CD4-positive, alpha-beta T cell (primary cell): ENCODE measurements around the gene CSAD. TPM values are rescaled to one million over a fixed set of nuclear protein-coding genes. Genes with fewer than 3 reads are reported as not detected.

Experiments
- ATAC-seq: fragments of 200-7000 bp; cut with Tn5 transposase; one replicate; pipeline ENCODE4 v1.10.0; 2022; ENCODE audit warnings: mild to moderate bottlenecking; ENCODE audit not compliant: poor library complexity
- CTCF ChIA-PET: fragments of 350-600 bp; sonication (Branson Sonifier 250); formaldehyde crosslinking; loops from one replicate; lab custom pipeline; 2021; ENCODE audit warnings: antibody characterized with exemption, inconsistent platforms; lab: Charles Lee
- POLR2A ChIA-PET: fragments of 350-600 bp; sonication (Branson Sonifier 250); formaldehyde crosslinking; loops from one replicate; lab custom pipeline; 2021; ENCODE audit warnings: antibody characterized with exemption, inconsistent platforms; lab: Charles Lee
- DNase-seq, 14 experiments: peaks; one replicate each; pipeline ENCODE4 v3.0.0-alpha.2; 2013 to 2020; ENCODE audit warnings: mixed read lengths in 2 of 14
- H3K27ac ChIP-seq, 2 donors: one replicate each; pipeline versions ENCODE4 v1.5.1 to v1.7.0; 2013; ENCODE audit warnings: low read length in 2 of 2, low read depth in 1 of 2, mild to moderate bottlenecking in 1 of 2
- H3K27me3 ChIP-seq, 2 experiments: 1 replicate in 1 of 2; 2 replicates in 1 of 2; pipeline versions ENCODE4 v1.6.1 to v1.7.0; 2013; ENCODE audit warnings: low read length in 2 of 2, control low read depth in 1 of 2, mild to moderate bottlenecking in 1 of 2, moderate library complexity in 1 of 2; ENCODE audit not compliant: insufficient read depth in 2 of 2, control insufficient read depth in 1 of 2
- H3K36me3 ChIP-seq: one replicate; pipeline ENCODE4 v1.6.1; 2013; ENCODE audit warnings: low read length, control low read depth; ENCODE audit not compliant: insufficient read depth
- H3K4me1 ChIP-seq: one replicate; pipeline ENCODE4 v1.6.1; 2013; ENCODE audit warnings: low read length, control low read depth; ENCODE audit not compliant: insufficient read depth
- H3K4me3 ChIP-seq: one replicate; pipeline ENCODE4 v1.5.1; 2013; ENCODE audit warnings: mild to moderate bottlenecking, low read length, moderate library complexity
- H3K9me3 ChIP-seq, 2 experiments: 1 replicate in 1 of 2; 2 replicates in 1 of 2; pipeline versions ENCODE4 v1.6.1 to v1.7.0; 2013; ENCODE audit warnings: low read length in 2 of 2, mild to moderate bottlenecking in 2 of 2, control low read depth in 1 of 2, moderate library complexity in 1 of 2; ENCODE audit not compliant: control insufficient read depth in 1 of 2, insufficient read depth in 1 of 2
- H3K27ac Mint-ChIP-seq: one replicate; pipeline ENCODE4 v1.8.0; 2020; ENCODE audit warnings: mixed read lengths
- H3K27me3 Mint-ChIP-seq: one replicate; pipeline ENCODE4 v1.8.0; 2021; ENCODE audit warnings: mixed read lengths
- H3K36me3 Mint-ChIP-seq: one replicate; pipeline ENCODE4 v1.8.0; 2021; ENCODE audit warnings: low read depth, mixed read lengths
- H3K4me1 Mint-ChIP-seq: one replicate; pipeline ENCODE4 v1.8.0; 2021; ENCODE audit warnings: low read depth, mixed read lengths
- H3K4me3 Mint-ChIP-seq: one replicate; pipeline ENCODE4 v1.8.0; 2020; ENCODE audit warnings: mild to moderate bottlenecking, mixed read lengths
- H3K9me3 Mint-ChIP-seq: one replicate; pipeline ENCODE4 v1.8.0; 2020; ENCODE audit warnings: mixed read lengths
- intact Hi-C, 2 experiments: fragments of 100-400 bp; cut with DNase I in 1 of 2; cut with micrococcal nuclease in 1 of 2; formaldehyde crosslinking; loops; one replicate each; pipeline versions ENCODE4 v1.15.1 to v1.9.0; 2023 to 2025; cut with DNase I, micrococcal nuclease
- total RNA-seq, 174 experiments: library from RNA in 2 of 174; stranded (reverse) in 2 of 174; gene quantifications; one replicate each; pipeline ENCODE4 v1.2.3 and lab custom pipeline; 2021 to 2026
- TF ChIP-seq, protein P1 (sequence below): fragments of 200-600 bp; IDR thresholded peaks from one replicate; pipeline ENCODE4 v1.8.0; 2022; ENCODE audit warnings: antibody characterized with exemption, mild to moderate bottlenecking

CSAD gene
- total RNA-seq, 2 experiments from 2014 or later: 56.7 to 57.3 TPM

DNA sequence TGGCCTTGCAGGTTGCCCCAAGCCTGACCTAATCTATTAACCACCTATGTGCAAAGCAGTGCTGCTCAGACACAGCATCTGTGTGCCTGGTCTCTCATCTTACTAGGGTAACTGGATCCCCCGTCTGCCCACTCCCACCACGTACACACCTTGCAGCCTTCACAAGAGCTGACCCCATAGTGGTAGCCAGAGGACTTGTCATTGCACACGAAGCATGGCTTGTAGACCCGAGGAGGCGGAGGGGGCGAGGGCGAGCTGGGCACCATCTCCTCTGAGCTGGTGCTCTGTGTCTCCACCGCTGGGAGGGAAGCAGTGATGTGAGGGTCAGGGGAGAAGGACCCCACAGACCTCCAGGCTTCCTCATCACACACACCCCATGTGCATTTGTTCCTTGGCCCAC, 34.8 kb upstream of the CSAD start:
- CTCF ChIA-PET: interaction anchor here (8.3 kb wide), 1 partner anchor 36 kb away, joined by 68 read pairs; a partner anchor contains a TSS
- H3K9me3 Mint-ChIP-seq: no peaks in the 10 kb centered on the region
- POLR2A ChIA-PET: interaction anchor here (1.3 to 3.5 kb wide), 5 partner anchors 35 to 108 kb away, joined by 4 to 17 read pairs (median 9); partner anchors contain the start of genes AAAS, CSAD, ESPL1 and ZNF740
- H3K27ac Mint-ChIP-seq: peak overlapping the region; percentile 90
- ATAC-seq: no peak
- H3K4me3 ChIP-seq: no peak overlapping the region
- peaks cover 57% of the 10 kb centered on the region for H3K36me3 ChIP-seq
- H3K36me3 Mint-ChIP-seq: peaks cover 72% of the 10 kb centered on the region
- peak overlapping the region; percentile 100 for H3K4me3 Mint-ChIP-seq
- H3K4me1 Mint-ChIP-seq: peaks cover 74% of the 10 kb centered on the region
- H3K4me1 ChIP-seq: peaks cover 70% of the 10 kb centered on the region
- no peak for DNase-seq
- H3K9me3 ChIP-seq: no peaks in the 10 kb centered on the region
- intact Hi-C loops: no loop called here
- no peaks in the 10 kb centered on the region for H3K27me3 Mint-ChIP-seq
- no peaks in the 10 kb centered on the region for H3K27me3 ChIP-seq
- peak overlapping the region; percentile 29 to 31 for H3K27ac ChIP-seq
- TF ChIP-seq, protein P1, sequence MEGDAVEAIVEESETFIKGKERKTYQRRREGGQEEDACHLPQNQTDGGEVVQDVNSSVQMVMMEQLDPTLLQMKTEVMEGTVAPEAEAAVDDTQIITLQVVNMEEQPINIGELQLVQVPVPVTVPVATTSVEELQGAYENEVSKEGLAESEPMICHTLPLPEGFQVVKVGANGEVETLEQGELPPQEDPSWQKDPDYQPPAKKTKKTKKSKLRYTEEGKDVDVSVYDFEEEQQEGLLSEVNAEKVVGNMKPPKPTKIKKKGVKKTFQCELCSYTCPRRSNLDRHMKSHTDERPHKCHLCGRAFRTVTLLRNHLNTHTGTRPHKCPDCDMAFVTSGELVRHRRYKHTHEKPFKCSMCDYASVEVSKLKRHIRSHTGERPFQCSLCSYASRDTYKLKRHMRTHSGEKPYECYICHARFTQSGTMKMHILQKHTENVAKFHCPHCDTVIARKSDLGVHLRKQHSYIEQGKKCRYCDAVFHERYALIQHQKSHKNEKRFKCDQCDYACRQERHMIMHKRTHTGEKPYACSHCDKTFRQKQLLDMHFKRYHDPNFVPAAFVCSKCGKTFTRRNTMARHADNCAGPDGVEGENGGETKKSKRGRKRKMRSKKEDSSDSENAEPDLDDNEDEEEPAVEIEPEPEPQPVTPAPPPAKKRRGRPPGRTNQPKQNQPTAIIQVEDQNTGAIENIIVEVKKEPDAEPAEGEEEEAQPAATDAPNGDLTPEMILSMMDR: no peak

DNA sequence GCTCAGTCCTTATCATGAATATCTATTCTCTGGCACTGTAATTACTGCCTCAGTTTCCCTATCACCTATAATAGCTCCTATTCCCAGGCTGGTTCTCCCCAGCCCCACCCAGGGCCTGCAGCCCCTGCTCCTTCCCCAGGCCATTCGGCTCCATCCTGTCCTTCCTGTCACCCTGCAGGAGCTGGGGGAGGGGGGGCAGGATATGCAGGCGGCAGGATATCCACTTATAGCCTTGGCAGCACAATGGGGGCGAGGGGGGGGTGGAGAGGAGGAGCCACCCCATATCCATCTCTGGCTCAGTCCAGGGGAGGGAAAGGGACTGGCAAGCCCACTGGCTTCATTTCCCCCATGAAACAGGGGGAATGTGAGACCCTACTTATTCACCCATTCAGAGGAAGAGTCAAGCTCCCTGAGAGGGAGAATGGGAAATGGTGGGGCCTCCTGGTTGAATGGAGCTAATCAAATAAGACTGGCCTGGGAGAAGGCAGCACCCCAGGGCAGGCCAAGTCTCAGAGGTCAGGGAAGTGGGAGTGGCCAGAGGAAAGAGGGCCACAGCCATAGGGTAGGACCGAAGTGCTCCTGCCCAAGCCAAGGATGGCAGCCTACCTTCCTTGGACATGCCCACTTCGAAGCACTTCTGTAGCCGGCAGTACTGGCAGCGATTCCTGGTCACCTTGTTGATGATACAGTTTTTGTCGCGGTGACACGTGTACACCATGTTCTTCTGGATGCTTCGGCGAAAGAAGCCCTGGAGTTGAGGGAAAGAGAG, 34.1 kb upstream of the CSAD start:
- ATAC-seq (no peak), DNase-seq (no peak)
- POLR2A ChIA-PET: interaction anchor here (0.6 to 3.5 kb wide), 9 partner anchors 9 to 109 kb away, joined by 3 to 23 read pairs (median 5); partner anchors contain the start of genes AAAS, CSAD, ESPL1 and PFDN5
- Mint-ChIP-seq H3K4me1 (peaks cover 70% of the 10 kb centered on the region), H3K9me3 (no peaks in the 10 kb centered on the region), H3K27ac (peak overlapping the region; percentile 64), H3K27me3 (no peaks in the 10 kb centered on the region), H3K4me3 (peak overlapping the region; percentile 100), H3K36me3 (peaks cover 72% of the 10 kb centered on the region)
- no peak overlapping the region for H3K4me3 ChIP-seq
- intact Hi-C loops: loop anchor here (5.0 kb wide), 2 partner anchors 52 to 127 kb away; partner anchors contain the start of gene ESPL1 (in 1 of the 2)
- CTCF ChIA-PET: interaction anchor here (0.5 to 8.3 kb wide), 10 partner anchors 21 to 294 kb away, joined by 3 to 68 read pairs (median 11); partner anchors contain the start of genes AAAS and ESPL1
- H3K4me1 ChIP-seq: peaks cover 75% of the 10 kb centered on the region
- peaks cover 59% of the 10 kb centered on the region for H3K36me3 ChIP-seq
- TF ChIP-seq, protein P1: no peak
- H3K9me3 ChIP-seq: no peaks in the 10 kb centered on the region
- H3K27me3 ChIP-seq: no peaks in the 10 kb centered on the region
- H3K27ac ChIP-seq: no peak overlapping the region

- Mint-ChIP-seq H3K36me3 (peaks cover 67% of the 10 kb centered on the region), H3K9me3 (no peaks in the 10 kb centered on the region), H3K4me1 (peaks cover 68% of the 10 kb centered on the region), H3K27me3 (no peaks in the 10 kb centered on the region), H3K27ac (peak overlapping the region; percentile 64), H3K4me3 (no peak overlapping the region)
- intact Hi-C loops: loop anchor here (5.0 kb wide), 2 partner anchors 53 to 128 kb away; partner anchors contain the start of gene ESPL1 (in 1 of the 2)
- ATAC-seq (no peak), DNase-seq (no peak)
- ChIA-PET CTCF (interaction anchor here (0.5 to 8.3 kb wide), 16 partner anchors 14 to 294 kb away, joined by 3 to 68 read pairs (median 7); partner anchors contain the start of genes AAAS, ESPL1, PFDN5 and RARG), POLR2A (interaction anchor here (0.9 to 3.5 kb wide), 14 partner anchors 9 to 109 kb away, joined by 3 to 23 read pairs (median 4); partner anchors contain the start of genes AAAS, CSAD, ESPL1 and PFDN5)
- Histone ChIP-seq H3K4me3 (no peak overlapping the region), H3K9me3 (no peaks in the 10 kb centered on the region), H3K27ac (no peak overlapping the region), H3K36me3 (peaks cover 59% of the 10 kb centered on the region), H3K4me1 (peaks cover 79% of the 10 kb centered on the region), H3K27me3 (no peaks in the 10 kb centered on the region)
- TF ChIP-seq, protein P1: no peak
These were observed 33.5 kb upstream of the CSAD start for GRCh38 chr12:53214221-53214620.
